ENCODE data around the gene GPR17.

GPR17 gene

DNA sequence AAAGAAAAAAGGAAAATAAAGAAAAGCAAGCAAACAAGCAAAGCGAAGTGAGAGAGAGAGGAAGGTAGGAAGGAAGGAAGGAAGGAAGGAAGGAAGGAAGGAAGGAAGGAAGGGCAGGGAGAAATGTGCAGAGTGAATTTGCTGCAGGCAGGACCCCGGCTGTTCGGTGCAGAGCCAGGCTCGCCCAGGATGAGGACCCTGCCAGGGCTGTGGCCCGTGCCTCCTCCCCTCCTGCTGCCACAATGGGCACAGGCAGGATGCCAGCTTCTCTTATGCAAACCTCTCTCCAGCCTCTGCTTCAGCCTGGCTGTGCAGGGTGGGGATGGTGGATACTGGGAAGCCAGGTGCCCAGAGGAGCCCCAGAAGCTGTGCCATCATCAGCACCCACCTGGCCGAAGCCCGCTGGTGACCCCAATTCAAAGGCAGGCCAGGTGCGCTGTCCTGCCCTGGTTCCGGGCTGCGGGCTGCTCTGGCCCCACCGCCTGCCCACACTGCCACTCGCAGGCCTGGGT, 3.2 kb downstream of the GPR17 start:
- DNase-seq (ENCODE audit: low read depth), result no peak
- no peak overlapping the region for H3K4me3 ChIP-seq (ENCODE audit: low read depth, low read length)
- TF ChIP-seq, protein P1, sequence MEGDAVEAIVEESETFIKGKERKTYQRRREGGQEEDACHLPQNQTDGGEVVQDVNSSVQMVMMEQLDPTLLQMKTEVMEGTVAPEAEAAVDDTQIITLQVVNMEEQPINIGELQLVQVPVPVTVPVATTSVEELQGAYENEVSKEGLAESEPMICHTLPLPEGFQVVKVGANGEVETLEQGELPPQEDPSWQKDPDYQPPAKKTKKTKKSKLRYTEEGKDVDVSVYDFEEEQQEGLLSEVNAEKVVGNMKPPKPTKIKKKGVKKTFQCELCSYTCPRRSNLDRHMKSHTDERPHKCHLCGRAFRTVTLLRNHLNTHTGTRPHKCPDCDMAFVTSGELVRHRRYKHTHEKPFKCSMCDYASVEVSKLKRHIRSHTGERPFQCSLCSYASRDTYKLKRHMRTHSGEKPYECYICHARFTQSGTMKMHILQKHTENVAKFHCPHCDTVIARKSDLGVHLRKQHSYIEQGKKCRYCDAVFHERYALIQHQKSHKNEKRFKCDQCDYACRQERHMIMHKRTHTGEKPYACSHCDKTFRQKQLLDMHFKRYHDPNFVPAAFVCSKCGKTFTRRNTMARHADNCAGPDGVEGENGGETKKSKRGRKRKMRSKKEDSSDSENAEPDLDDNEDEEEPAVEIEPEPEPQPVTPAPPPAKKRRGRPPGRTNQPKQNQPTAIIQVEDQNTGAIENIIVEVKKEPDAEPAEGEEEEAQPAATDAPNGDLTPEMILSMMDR (IDR thresholded peaks at IDR 0.05; ENCODE audit: low read depth, low read length, missing control alignments), result no peak

DNA sequence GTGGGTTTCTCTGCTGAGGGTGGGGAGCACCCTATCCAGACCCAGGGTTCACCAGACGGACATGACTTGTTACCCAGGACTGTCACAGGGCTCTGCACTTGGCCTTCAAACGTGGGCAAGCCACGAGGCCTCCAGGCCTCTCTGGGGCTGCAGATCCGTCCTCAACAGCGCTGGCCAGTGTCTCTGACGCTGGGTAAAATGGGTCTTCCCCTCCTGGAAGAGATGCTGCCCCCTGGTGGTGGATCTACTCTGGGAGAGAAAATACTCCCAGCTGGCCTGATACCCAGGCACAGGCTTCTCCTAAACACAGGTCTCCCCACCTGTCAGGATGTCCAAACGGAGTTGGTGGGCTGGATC, 3.7 kb downstream of the GPR17 start:
- peak; percentile 34 for DNase-seq (ENCODE audit: low read depth)

GRCh38 chr2:127650041-127650784, 4.3 kb downstream of the GPR17 start:
- TF ChIP-seq, protein P1 (IDR thresholded peaks at IDR 0.05; ENCODE audit: low read depth, low read length, missing control alignments), result no peak
- no peak for DNase-seq (ENCODE audit: low read depth)
- no peak overlapping the region for H3K4me3 ChIP-seq (ENCODE audit: low read depth, low read length)

More for the DNA sequence above, 3.7 kb downstream of the GPR17 start:
- TF ChIP-seq, protein P1 (IDR thresholded peaks at IDR 0.05; ENCODE audit: low read depth, low read length, missing control alignments), result peak; percentile 83
- no peak overlapping the region for H3K4me3 ChIP-seq (ENCODE audit: low read depth, low read length)

DNA sequence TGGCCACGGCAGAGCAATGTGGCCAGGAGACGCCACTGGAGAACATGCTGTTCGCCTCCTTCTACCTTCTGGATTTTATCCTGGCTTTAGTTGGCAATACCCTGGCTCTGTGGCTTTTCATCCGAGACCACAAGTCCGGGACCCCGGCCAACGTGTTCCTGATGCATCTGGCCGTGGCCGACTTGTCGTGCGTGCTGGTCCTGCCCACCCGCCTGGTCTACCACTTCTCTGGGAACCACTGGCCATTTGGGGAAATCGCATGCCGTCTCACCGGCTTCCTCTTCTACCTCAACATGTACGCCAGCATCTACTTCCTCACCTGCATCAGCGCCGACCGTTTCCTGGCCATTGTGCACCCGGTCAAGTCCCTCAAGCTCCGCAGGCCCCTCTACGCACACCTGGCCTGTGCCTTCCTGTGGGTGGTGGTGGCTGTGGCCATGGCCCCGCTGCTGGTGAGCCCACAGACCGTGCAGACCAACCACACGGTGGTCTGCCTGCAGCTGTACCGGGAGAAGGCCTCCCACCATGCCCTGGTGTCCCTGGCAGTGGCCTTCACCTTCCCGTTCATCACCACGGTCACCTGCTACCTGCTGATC, 4.9 kb downstream of the GPR17 start:
- TF ChIP-seq, protein P1 (IDR thresholded peaks at IDR 0.05; ENCODE audit: low read depth, low read length, missing control alignments), result no peak
- no peak for DNase-seq (ENCODE audit: low read depth)
- H3K4me3 ChIP-seq (ENCODE audit: low read depth, low read length), result no peak overlapping the region

DNA sequence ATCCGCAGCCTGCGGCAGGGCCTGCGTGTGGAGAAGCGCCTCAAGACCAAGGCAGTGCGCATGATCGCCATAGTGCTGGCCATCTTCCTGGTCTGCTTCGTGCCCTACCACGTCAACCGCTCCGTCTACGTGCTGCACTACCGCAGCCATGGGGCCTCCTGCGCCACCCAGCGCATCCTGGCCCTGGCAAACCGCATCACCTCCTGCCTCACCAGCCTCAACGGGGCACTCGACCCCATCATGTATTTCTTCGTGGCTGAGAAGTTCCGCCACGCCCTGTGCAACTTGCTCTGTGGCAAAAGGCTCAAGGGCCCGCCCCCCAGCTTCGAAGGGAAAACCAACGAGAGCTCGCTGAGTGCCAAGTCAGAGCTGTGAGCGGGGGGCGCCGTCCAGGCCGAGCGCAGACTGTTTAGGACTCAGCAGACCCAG, 5.4 kb downstream of the GPR17 start:
- no peak overlapping the region for H3K4me3 ChIP-seq (ENCODE audit: low read depth, low read length)
- DNase-seq (ENCODE audit: low read depth), result no peak
- TF ChIP-seq, protein P1 (IDR thresholded peaks at IDR 0.05; ENCODE audit: low read depth, low read length, missing control alignments), result no peak

DNA sequence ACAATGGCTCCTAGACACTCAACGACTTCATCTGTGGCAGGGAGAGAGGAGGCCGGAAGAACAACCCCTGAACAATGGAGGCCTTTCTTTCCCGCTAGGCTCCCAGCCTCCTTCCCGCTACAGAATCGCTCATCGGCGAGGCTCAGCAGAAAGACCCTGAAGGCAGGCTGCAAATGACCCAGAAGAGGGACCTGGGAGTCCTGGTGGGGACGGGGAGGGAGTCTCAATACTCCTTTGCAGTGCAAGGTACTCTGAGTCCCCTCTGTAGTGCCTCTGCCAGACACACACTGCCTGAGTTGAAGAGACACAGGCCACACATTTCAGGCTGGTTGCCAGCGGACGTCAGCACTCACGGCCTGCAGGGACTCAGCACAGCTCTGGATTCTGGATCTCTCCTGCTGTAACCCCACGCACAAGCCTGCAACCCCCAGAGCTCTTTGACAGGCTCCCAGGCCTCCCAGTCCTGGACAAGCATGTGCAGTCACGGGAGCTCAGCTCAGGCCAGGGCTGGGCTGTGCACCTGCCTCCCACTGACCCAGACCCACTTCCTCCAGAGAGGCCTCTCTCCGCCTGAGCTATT, 6.1 kb downstream of the GPR17 start:
- TF ChIP-seq, protein P1 (IDR thresholded peaks at IDR 0.05; ENCODE audit: low read depth, low read length, missing control alignments), result no peak
- H3K4me3 ChIP-seq (ENCODE audit: low read depth, low read length), result no peak overlapping the region
- DNase-seq (ENCODE audit: low read depth), result no peak
